ENCODE data around the gene ATP2C2.
"Not testable (repeated sequence)": the region's sequence is repeated elsewhere in the genome, so short reads cannot be mapped to it uniquely, and the experiment has no call there.

The ATP2C2 gene

GRCh38 chr16:84341528-84342295, 26.6 kb upstream of the ATP2C2 start:
- DNase-seq (ENCODE audit: low read depth in 1 of 2, low spot score in 1 of 2), result no peak
- peaks cover 2% of the 10 kb centered on the region for H3K27me3 ChIP-seq (ENCODE audit: insufficient read depth, poor library complexity, severe bottlenecking)
- H3K4me3 ChIP-seq (replicated peaks; ENCODE audit: insufficient read depth, low read length), result no peak overlapping the region
- no peak overlapping the region for H3K27ac ChIP-seq (replicated peaks)
- TF ChIP-seq, protein P1, sequence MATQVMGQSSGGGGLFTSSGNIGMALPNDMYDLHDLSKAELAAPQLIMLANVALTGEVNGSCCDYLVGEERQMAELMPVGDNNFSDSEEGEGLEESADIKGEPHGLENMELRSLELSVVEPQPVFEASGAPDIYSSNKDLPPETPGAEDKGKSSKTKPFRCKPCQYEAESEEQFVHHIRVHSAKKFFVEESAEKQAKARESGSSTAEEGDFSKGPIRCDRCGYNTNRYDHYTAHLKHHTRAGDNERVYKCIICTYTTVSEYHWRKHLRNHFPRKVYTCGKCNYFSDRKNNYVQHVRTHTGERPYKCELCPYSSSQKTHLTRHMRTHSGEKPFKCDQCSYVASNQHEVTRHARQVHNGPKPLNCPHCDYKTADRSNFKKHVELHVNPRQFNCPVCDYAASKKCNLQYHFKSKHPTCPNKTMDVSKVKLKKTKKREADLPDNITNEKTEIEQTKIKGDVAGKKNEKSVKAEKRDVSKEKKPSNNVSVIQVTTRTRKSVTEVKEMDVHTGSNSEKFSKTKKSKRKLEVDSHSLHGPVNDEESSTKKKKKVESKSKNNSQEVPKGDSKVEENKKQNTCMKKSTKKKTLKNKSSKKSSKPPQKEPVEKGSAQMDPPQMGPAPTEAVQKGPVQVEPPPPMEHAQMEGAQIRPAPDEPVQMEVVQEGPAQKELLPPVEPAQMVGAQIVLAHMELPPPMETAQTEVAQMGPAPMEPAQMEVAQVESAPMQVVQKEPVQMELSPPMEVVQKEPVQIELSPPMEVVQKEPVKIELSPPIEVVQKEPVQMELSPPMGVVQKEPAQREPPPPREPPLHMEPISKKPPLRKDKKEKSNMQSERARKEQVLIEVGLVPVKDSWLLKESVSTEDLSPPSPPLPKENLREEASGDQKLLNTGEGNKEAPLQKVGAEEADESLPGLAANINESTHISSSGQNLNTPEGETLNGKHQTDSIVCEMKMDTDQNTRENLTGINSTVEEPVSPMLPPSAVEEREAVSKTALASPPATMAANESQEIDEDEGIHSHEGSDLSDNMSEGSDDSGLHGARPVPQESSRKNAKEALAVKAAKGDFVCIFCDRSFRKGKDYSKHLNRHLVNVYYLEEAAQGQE (IDR thresholded peaks at IDR 0.05; ENCODE audit: insufficient replicate concordance, low read depth), result no peak
- TF ChIP-seq, protein P2, sequence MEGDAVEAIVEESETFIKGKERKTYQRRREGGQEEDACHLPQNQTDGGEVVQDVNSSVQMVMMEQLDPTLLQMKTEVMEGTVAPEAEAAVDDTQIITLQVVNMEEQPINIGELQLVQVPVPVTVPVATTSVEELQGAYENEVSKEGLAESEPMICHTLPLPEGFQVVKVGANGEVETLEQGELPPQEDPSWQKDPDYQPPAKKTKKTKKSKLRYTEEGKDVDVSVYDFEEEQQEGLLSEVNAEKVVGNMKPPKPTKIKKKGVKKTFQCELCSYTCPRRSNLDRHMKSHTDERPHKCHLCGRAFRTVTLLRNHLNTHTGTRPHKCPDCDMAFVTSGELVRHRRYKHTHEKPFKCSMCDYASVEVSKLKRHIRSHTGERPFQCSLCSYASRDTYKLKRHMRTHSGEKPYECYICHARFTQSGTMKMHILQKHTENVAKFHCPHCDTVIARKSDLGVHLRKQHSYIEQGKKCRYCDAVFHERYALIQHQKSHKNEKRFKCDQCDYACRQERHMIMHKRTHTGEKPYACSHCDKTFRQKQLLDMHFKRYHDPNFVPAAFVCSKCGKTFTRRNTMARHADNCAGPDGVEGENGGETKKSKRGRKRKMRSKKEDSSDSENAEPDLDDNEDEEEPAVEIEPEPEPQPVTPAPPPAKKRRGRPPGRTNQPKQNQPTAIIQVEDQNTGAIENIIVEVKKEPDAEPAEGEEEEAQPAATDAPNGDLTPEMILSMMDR (IDR thresholded peaks at IDR 0.05; ENCODE audit: insufficient read depth, low read length), result no peak
- TF ChIP-seq SPI1 (IDR thresholded peaks at IDR 0.05; ENCODE audit: borderline replicate concordance, low read depth) (no peak), GABPA (IDR thresholded peaks at IDR 0.05; ENCODE audit: low read depth) (no peak), POLR2AphosphoS5 (IDR thresholded peaks at IDR 0.05; ENCODE audit: low read depth) (no peak)

DNA sequence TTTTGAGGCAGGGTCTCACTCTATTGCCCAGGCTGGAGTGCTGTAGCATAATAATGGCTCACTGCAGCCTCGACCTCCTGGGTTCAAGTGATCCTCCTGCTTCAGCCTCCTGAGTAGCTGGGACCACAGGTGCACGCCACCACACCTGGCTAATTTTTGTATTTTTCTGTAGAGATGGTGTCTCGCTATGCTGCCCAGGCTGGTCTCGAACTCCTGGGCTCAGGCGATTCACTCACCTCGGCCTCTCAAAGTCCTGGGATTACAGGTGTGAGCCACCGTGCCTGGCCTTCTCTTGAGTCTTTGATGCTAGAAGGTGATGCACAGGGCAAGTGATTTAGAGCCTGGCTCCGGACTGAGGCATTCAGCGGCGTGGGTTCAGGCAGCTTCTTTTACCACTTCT, 24.5 kb upstream of the ATP2C2 start:
- not testable (repeated sequence) for H3K27me3 ChIP-seq (ENCODE audit: insufficient read depth, poor library complexity, severe bottlenecking); H3K27ac ChIP-seq (replicated peaks); DNase-seq (ENCODE audit: low read depth in 1 of 2, low spot score in 1 of 2); H3K4me3 ChIP-seq (replicated peaks; ENCODE audit: insufficient read depth, low read length)

DNA sequence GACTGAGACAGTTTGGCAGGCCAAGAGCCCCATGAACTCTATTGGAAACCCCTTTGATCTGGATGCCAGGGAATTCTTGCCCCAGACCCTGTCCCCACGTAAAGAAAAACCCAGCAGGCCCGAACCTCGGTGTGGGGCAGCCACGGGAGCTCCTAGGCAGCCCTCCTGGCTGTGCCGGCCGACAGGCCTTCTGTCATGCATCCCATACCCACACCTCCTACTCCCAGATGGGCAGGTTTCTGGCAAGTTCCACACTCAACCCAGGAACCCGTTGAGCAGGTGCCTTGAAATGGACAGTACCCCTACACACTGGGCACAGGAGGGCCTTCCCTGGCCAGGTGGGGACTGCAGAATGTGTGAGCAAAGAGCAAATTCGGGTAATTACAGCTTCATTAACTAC, 23.6 kb upstream of the ATP2C2 start:
- H3K4me3 ChIP-seq (replicated peaks; ENCODE audit: insufficient read depth, low read length), result no peak overlapping the region
- TF ChIP-seq, protein P1 (IDR thresholded peaks at IDR 0.05; ENCODE audit: insufficient replicate concordance, low read depth), result no peak
- TF ChIP-seq GABPA (IDR thresholded peaks at IDR 0.05; ENCODE audit: low read depth), result no peak
- no peak for TF ChIP-seq SPI1 (IDR thresholded peaks at IDR 0.05; ENCODE audit: borderline replicate concordance, low read depth)
- TF ChIP-seq POLR2AphosphoS5 (IDR thresholded peaks at IDR 0.05; ENCODE audit: low read depth), result no peak
- TF ChIP-seq, protein P2 (IDR thresholded peaks at IDR 0.05; ENCODE audit: insufficient read depth, low read length), result no peak
- no peak overlapping the region for H3K27ac ChIP-seq (replicated peaks)
- no peak for DNase-seq (ENCODE audit: low read depth in 1 of 2, low spot score in 1 of 2)
- peaks cover 3% of the 10 kb centered on the region for H3K27me3 ChIP-seq (ENCODE audit: insufficient read depth, poor library complexity, severe bottlenecking)

DNA sequence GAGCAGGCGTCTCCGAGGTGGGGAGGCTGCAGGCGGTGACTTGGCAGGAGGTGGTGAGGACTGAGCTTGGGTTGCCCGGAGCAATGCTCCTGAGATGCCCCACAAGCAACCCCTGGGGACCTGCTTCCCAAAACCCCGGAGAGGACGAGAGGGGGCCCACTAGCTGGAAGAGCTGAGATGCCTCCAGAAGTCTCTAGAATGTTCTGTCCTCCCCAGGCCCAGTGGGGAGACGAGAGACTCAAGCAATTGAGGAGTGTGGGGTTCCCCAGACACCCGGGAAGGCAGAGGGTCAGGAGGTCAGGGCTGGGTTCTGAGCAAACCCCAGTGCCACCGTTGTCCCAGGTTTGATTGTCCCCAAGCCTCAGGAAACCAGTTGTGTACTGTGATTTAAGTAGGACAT, 21.2 kb upstream of the ATP2C2 start:
- no peak for DNase-seq (ENCODE audit: low read depth in 1 of 2, low spot score in 1 of 2)
- H3K4me3 ChIP-seq (replicated peaks; ENCODE audit: insufficient read depth, low read length), result no peak overlapping the region
- H3K27me3 ChIP-seq (ENCODE audit: insufficient read depth, poor library complexity, severe bottlenecking), result peaks cover 3% of the 10 kb centered on the region
- no peak overlapping the region for H3K27ac ChIP-seq (replicated peaks)
- TF ChIP-seq, protein P2 (IDR thresholded peaks at IDR 0.05; ENCODE audit: insufficient read depth, low read length), result no peak
- TF ChIP-seq SPI1 (IDR thresholded peaks at IDR 0.05; ENCODE audit: borderline replicate concordance, low read depth), result no peak
- TF ChIP-seq, protein P1 (IDR thresholded peaks at IDR 0.05; ENCODE audit: insufficient replicate concordance, low read depth), result no peak
- no peak for TF ChIP-seq POLR2AphosphoS5 (IDR thresholded peaks at IDR 0.05; ENCODE audit: low read depth)
- TF ChIP-seq GABPA (IDR thresholded peaks at IDR 0.05; ENCODE audit: low read depth), result no peak

Measured in HL-60 (cell line).